Measurements from ENCODE around the gene LGR4.

GRCh38 chr11:27373392-27373791 is 99.2 kb downstream of the LGR4 start:
- no peak for TF ChIP-seq CTCF (IDR thresholded peaks at IDR 0.05)
- no peak for TF ChIP-seq POLR2A (IDR thresholded peaks at IDR 0.05)

Measured in heart left ventricle (tissue), 13 donors.